SIG-M5 (cell line): ENCODE data around the gene EPHA3.

Source experiments
- DNase-seq: peaks from one replicate; lab custom pipeline; 2025; lab: John Stamatoyannopoulos, UW

Gene EPHA3

DNA sequence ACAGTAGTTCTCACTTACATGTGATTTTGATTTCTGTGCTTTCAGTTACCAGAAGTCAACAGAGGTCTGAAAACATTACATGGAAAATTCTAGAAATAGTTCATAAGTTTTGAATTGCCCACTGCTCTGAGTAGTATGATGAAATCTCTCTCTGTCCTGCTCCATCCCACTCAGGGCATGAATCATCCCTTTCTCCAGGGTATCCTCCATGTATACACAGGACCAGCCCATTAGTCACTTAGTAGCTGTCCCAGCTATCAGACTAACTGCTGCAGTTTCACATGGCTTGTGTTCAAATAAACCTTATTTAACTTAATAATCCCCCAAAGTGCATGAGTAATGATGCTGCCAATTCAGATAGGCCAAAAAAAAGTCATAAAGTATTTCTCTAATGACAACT, 38.6 kb downstream of the EPHA3 start:
- DNase-seq: no peak

- DNase-seq: no peak
Measured at GRCh38 chr3:89154416-89154815, 47.0 kb downstream of the EPHA3 start.

GRCh38 chr3:89155811-89156210, 48.4 kb downstream of the EPHA3 start:
- no peak for DNase-seq

GRCh38 chr3:89157575-89157974, 50.2 kb downstream of the EPHA3 start:
- DNase-seq: no peak

DNA sequence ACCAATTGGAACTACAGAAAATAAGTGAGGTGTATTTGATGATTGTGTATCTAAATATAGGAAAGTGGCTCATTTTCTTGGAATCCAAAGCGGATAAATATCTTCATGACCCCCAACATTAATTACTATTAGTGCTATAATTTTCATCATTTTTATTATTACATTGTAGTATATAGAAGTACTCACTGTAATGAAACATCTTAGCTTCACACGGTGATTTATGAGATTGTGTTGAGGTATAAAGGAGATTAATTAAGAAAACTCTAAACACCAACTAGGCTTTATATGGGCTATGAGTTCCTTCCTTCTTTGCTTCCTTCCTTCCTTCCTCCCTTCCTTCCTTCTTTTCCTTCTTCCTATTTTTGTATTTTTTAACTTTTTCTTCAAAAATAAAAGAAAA, 52.2 kb downstream of the EPHA3 start:
- no peak for DNase-seq

DNA sequence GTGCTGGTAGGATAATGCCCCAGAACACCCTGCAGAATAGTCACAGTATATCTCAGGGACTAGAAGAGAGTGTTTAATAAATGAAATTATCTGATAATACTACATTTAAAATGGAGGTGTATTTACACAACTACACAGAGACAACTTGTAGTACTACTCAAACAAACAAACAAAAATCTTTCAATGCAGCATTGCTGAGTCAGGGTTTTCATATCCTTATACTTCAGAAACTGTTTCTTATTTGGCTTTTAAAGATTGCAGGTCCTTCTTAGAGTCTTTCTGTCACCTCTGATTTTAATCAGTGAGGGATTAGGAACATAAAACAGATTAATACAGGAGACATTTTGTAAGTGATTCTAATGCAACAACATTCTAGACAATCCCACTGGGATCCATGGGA, 57.4 kb downstream of the EPHA3 start:
- no peak for DNase-seq

GRCh38 chr3:89165636-89166263, 58.3 kb downstream of the EPHA3 start:
- no peak for DNase-seq

- no peak for DNase-seq
Measured at GRCh38 chr3:89171687-89172545, 64.5 kb downstream of the EPHA3 start.

GRCh38 chr3:89173546-89173945, 66.1 kb downstream of the EPHA3 start:
- DNase-seq: no peak

DNA sequence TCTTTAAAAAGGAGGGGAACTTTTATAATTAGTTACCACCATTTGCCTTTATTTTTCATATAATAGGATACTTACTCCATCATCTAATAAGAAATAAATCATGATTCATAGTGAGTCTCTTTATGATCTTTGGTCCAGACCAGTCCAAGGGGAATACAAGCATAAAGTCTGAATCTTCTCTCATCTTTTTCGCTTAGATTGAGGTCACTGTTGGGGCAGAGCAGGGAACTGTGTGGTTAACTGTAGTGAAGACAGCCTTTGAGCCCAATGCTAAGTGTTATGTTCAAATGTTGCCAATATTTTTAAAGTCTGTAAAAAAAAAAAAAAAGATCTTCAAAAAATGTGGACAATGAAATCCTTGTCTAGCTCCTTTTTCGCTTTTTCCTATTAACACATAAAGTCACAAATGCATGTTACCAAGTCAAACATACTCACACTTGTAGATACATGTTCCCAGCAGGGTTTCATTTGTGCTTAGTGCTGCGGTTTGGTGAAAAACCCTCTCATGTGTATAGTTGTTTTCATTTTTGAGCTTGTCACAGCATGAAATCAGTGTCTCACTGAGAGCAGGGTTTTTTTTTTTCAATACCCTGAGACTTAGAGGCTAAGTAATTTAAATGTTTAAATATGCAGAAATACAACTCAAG, 72.1 kb downstream of the EPHA3 start:
- no peak for DNase-seq

- DNase-seq: no peak
Measured at GRCh38 chr3:89180334-89180733, 72.9 kb downstream of the EPHA3 start.

GRCh38 chr3:89182056-89182455, 74.6 kb downstream of the EPHA3 start:
- DNase-seq: no peak

DNA sequence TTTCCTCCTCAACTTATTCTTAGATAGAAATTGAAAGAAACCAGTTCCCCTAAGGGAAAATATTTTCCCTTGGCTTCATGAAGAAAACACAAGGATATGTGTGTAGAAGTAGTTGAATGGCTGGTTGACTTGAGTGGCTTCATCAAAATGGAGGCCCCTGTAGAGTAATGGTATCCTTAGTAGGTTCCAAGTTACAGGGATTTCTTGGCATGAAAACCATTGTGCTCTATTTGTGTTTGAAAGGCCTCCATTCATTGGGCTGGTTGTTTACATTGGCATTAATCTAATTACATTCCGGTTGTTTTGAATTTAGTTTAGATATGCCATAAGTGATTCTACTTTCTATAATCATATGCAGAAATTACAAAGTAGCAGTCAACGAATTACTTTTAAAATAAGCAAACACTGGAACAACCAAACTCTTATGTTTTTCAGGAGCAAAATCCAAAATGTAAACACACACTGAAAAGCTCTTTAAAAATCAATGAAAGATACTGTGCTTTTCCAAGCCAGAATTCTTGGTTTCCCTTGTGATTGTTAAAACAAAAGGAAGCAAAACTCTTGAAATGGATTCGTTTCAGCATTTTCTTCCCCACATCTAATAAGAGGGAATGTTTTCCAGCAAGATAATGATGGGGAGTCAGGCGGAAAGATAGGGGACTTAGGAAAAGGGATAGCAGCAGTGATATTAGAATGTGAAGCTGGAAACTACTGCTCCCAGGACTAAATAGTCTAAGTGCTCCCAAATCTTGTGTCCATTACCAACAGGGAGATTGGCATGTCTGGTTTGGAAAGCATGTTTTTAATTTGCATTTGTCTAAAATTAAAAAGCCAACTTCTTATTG, 77.0 kb downstream of the EPHA3 start:
- DNase-seq: no peak

DNA sequence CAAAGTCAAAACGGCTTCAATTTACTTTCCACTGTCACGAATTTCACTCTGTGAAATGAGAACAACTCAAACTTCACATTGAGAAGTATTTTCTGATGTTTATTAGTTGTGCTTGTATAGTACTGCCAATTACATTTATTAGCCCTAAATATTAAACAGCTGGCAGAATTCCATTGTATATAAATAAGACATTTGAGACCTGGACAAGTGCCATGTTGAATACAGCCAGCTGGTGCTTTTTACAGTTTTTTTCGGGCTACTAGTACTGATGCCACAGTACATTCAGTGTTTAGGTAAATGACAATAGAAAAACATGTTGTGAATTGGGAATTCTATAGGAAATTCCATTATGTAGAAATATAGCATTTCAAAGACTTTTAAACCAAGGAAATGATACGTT, 79.0 kb downstream of the EPHA3 start:
- no peak for DNase-seq

DNA sequence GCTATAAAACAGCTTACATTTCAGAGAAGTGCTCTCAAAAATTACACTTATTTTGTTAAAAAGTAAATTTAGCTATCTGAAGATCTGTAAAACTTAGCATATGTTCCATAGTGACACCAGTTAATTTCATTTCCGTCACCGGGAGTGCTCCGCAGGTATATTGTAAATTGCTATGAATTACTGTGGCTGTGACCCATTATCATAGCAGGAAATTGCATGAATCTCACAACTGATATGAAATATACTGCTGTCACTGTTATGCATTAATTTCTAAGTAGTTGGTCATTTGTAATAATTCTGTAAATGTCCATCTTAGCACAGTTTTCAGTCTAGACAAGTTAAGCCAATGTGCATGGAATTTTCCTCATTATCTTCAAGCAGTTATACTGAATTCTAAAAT, 91.2 kb downstream of the EPHA3 start:
- DNase-seq: no peak

GRCh38 chr3:89212619-89213018, 105.2 kb downstream of the EPHA3 start:
- DNase-seq: no peak

DNA sequence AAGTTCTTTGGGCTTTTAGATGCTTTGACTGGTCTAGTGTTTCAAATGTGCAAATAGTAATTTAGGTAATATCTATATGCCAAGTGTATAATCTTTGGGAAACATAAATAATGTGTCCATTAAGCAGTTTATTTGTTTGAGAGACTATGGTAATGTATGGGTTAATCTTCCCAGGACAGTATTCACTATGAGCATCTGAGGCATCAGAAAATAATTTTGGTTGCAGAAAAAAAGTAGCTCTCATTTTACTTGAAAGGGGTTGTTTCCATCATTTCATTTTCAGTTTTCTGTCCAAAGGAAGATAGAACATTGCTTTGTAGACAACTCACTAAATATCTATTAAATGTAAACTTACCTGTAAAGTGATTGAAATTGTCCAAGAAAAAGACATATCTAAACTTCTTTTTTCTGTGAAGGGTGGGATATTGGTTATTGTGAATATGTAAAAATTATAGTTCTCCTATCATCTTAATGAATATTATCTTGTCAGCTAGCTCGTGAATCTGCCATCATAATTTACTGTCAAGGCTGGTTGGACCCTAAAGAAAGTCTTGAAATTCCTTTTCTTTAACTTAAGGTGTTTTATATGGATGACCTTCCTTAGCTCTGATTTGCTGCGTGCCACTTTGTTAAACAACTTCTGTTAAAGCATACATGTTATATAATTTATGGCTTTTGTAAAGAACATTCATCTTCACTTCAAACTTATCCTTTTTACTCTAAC, 108.8 kb downstream of the EPHA3 start:
- no peak for DNase-seq

- DNase-seq: no peak
Measured at GRCh38 chr3:89217148-89217685, 109.8 kb downstream of the EPHA3 start.

DNA sequence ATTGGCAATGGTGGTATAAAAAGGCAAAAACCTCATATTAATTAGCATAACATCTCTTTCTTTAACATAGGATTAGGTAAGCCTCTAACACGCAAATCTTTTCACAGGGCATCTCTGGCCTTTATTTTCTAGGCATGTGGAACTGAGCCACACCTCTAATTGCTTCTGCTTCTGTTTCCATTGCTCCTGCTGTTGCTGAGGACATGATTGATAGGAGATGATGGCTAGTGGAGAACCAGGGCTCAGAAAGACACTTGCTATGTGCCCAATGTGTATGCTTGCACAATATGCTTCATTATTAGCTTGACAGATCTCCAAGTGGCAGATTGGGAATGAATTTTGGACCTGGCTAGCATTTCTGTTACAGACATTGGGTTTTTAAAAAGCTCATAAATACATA, 114.5 kb downstream of the EPHA3 start:
- no peak for DNase-seq

GRCh38 chr3:89223188-89223587, 115.8 kb downstream of the EPHA3 start:
- DNase-seq: no peak

DNA sequence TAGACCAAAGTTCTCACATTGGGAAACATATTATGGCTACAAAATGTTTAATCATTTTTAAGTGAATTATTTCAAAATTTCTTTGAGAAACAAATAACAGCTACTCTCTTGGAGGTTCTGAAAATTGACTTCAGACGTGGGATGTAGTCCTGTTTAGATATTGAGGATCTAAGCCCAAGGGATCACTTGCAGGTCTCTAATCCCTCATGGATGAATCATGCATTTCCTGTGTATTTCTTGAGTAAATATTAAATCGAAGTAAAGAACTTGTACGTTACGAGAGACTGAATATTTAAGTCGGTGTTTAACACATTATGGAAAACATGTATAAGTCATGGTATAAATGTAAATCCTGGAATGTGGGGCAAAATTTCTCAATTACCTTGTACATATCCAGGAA, 119.8 kb downstream of the EPHA3 start:
- no peak for DNase-seq
